Suprapubic skin (tissue), 4 donors: ENCODE results near the gene EXO1. TPM values are rescaled to one million over a fixed set of nuclear protein-coding genes. Genes with fewer than 3 reads are reported as not detected.

Experiments
- DNase-seq, 2 donors: peaks; one replicate each; pipeline ENCODE4 v3.0.0-alpha.2; 2019; ENCODE audit warnings: low spot score in 2 of 2
- H3K27ac ChIP-seq: fragments of 200-600 bp; sonication (generic); one replicate; pipeline ENCODE4 v1.5.1; 2019
- H3K27me3 ChIP-seq: fragments of 200-600 bp; sonication (generic); one replicate; pipeline ENCODE4 v1.5.1; 2019
- H3K36me3 ChIP-seq: fragments of 200-600 bp; sonication (generic); one replicate; pipeline ENCODE4 v1.5.1; 2019
- H3K4me1 ChIP-seq: fragments of 200-600 bp; sonication (generic); one replicate; pipeline ENCODE4 v1.5.1; 2019
- H3K4me3 ChIP-seq: fragments of 200-600 bp; sonication (generic); one replicate; pipeline ENCODE4 v1.5.1; 2019; ENCODE audit warnings: mild to moderate bottlenecking
- H3K9me3 ChIP-seq: fragments of 200-600 bp; sonication (generic); one replicate; pipeline ENCODE4 v1.5.1; 2019
- CTCF ChIP-seq, 2 donors: fragments of 200-600 bp in 1 of 2; fragments of 450-650 bp in 1 of 2; sonication (generic) in 1 of 2; IDR thresholded peaks; one replicate each; pipeline ENCODE4 v1.5.1; 2016 to 2019; ENCODE audit warnings: antibody characterized with exemption in 2 of 2, mild to moderate bottlenecking in 1 of 2, moderate library complexity in 1 of 2
- EP300 ChIP-seq: sonication (generic); formaldehyde crosslinking; IDR thresholded peaks from one replicate; pipeline ENCODE4 v1.6.1; 2017; ENCODE audit warnings: antibody characterized with exemption
- POLR2A ChIP-seq, 2 donors: fragments of 450-650 bp; IDR thresholded peaks; one replicate each; pipeline ENCODE4 v1.6.1; 2017; ENCODE audit warnings: antibody characterized with exemption in 2 of 2, mild to moderate bottlenecking in 2 of 2, moderate library complexity in 2 of 2
- POLR2AphosphoS5 ChIP-seq, 3 donors: sonication (generic); formaldehyde crosslinking; IDR thresholded peaks; one replicate each; pipeline ENCODE4 v1.6.1; 2017; ENCODE audit warnings: antibody characterized with exemption in 3 of 3
- WGBS: methylation state at CpG from one replicate; pipeline ENCODE4 v1.1.5; 2018; 5-methylcytosine and 5-hydroxymethylcytosine counted together
- total RNA-seq, 4 donors: library from RNA; depleted of rRNA; stranded (reverse); fragments of >200 nt; gene quantifications; one replicate each; pipeline ENCODE4 v1.1.0, GENCODE V29; 2016

Gene EXO1
- total RNA-seq, 4 donors from 2014 or later: 0.48 to 1.6 (median 0.94) TPM

GRCh38 chr1:241917487-241917886, 69.5 kb downstream of the EXO1 start:
- no peaks in the 10 kb centered on the region for H3K9me3 ChIP-seq
- no peak for DNase-seq
- WGBS: 87% methylated on average over 7 of the region's 12 CpGs

DNA sequence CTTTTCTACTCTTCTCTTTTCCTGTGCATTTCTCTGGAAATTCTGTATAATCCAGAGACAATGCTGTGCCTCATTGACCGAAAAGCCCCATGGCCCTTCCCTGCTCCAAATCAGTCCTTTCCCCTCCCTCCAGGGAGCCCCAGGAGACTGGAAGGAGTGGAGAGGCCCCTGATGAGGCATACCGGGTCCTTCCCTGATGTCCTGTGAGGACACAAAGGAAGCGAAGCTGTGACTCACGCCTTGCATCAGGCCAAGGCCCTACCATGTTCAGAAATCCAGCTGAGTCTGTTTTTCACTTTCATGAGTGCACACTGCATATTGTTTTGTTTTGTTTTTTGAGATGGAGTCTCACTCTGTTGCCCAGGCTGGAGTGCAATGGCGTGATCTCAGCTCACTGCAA, 70.9 kb downstream of the EXO1 start:
- Histone ChIP-seq H3K4me1 (no peaks in the 10 kb centered on the region), H3K4me3 (no peak overlapping the region), H3K27me3 (no peaks in the 10 kb centered on the region), H3K36me3 (no peaks in the 10 kb centered on the region), H3K9me3 (no peaks in the 10 kb centered on the region), H3K27ac (no peak overlapping the region)
- DNase-seq: no peak
- 64% methylated on average over 5 of the region's 5 CpGs for WGBS
- TF ChIP-seq POLR2A (IDR thresholded peaks at IDR 0.05) (no peak), EP300 (no peak), CTCF (IDR thresholded peaks at IDR 0.05) (no peak), POLR2AphosphoS5 (IDR thresholded peaks at IDR 0.05) (no peak)

More at GRCh38 chr1:241917487-241917886, 69.5 kb downstream of the EXO1 start:
- Histone ChIP-seq H3K36me3 (no peaks in the 10 kb centered on the region), H3K4me1 (no peaks in the 10 kb centered on the region), H3K27me3 (no peaks in the 10 kb centered on the region), H3K27ac (no peak overlapping the region), H3K4me3 (no peak overlapping the region)
- TF ChIP-seq EP300: no peak

DNA sequence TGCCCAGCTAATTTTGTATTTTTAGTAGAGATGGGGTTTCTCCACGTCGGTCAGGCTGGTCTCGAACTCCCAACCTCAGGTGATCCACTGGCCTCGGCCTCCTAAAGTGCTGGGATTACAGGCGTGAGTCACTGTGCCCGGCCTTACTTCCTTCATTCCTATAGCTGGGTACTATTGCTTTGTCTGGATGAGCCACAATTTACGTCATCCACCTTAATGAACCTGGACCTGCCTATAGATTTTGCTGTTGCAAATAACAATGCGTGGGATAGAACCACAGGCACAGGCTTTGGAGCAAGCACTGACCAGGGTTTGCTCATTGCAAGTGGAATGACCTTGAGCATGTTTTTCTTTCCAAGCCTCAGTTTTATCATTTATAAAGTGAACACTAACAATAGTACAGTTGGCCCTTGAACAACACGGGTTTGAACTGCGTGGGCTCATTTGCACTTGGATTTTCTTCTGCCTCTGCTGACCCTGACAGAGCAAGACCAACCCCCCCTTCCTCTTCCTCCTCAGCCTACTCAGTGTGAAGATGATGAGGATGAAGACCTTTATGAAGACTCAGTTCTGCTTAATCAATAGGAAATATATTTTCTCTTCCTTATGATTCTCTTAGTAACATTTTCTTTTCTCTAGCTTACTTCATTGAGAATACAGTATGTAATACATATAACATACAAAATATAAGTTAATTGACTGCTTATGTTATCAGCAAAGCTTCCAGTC, 76.2 kb downstream of the EXO1 start:
- no peak for DNase-seq
- no peaks in the 10 kb centered on the region for H3K4me1 ChIP-seq
- no peaks in the 10 kb centered on the region for H3K27me3 ChIP-seq
- 90% methylated on average over 10 of the region's 10 CpGs for WGBS
- H3K9me3 ChIP-seq: no peaks in the 10 kb centered on the region
- no peak overlapping the region for H3K27ac ChIP-seq
- no peak overlapping the region for H3K4me3 ChIP-seq
- H3K36me3 ChIP-seq: no peaks in the 10 kb centered on the region
- TF ChIP-seq POLR2AphosphoS5 (IDR thresholded peaks at IDR 0.05) (no peak), EP300 (no peak), POLR2A (IDR thresholded peaks at IDR 0.05) (no peak), CTCF (IDR thresholded peaks at IDR 0.05) (no peak)

DNA sequence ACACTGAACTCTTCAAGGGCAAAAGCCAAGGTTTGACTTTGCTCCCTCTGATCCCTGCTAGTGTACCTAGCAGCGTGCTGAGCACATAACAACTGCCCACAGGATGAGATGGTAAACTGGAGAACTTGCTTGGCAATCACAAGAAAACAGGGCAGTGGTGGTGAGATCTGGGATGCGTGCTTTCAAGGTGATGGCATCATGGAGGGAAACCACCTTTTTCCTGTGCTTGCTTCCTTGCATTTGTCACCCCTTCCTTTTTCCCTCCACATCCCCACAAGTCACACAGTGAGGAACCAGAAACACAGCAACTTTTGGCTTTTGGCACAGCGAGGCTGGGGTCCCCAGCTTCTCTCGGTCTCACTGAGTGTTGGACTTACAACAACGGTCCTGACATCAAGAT, 78.1 kb downstream of the EXO1 start:
- Histone ChIP-seq H3K36me3 (no peaks in the 10 kb centered on the region), H3K4me3 (no peak overlapping the region), H3K4me1 (no peaks in the 10 kb centered on the region), H3K27ac (no peak overlapping the region), H3K27me3 (no peaks in the 10 kb centered on the region), H3K9me3 (no peaks in the 10 kb centered on the region)
- TF ChIP-seq CTCF (IDR thresholded peaks at IDR 0.05) (no peak), EP300 (no peak), POLR2A (IDR thresholded peaks at IDR 0.05) (no peak), POLR2AphosphoS5 (IDR thresholded peaks at IDR 0.05) (no peak)
- DNase-seq: peak in 1 of 2 donors; percentile 18
- WGBS: 80% methylated on average over 5 of the region's 5 CpGs

- no peak for DNase-seq
- no peaks in the 10 kb centered on the region for H3K4me1 ChIP-seq
- H3K27ac ChIP-seq: no peak overlapping the region
- no peaks in the 10 kb centered on the region for H3K9me3 ChIP-seq
- WGBS: 75% methylated on average over 4 of the region's 4 CpGs
- no peaks in the 10 kb centered on the region for H3K36me3 ChIP-seq
- H3K27me3 ChIP-seq: no peaks in the 10 kb centered on the region
- no peak overlapping the region for H3K4me3 ChIP-seq
- TF ChIP-seq CTCF (IDR thresholded peaks at IDR 0.05) (no peak), POLR2AphosphoS5 (IDR thresholded peaks at IDR 0.05) (no peak), EP300 (no peak), POLR2A (IDR thresholded peaks at IDR 0.05) (no peak)
Measured at GRCh38 chr1:241927321-241927720, 79.3 kb downstream of the EXO1 start.
